Measurements from ENCODE around the gene FLYWCH2.

Gene FLYWCH2

GRCh38 chr16:2882650-2883457 lies at the start of gene FLYWCH2:
Gene FLYWCH2 (plus strand): TSS chr16:2883215. CDS start chr16:2896450, 13,235 bp downstream.
- peak within 1 kb of the TSS; percentile 81 for H3K4me3 ChIP-seq (ENCODE audit: low read length)
- TF ChIP-seq CTCF (IDR thresholded peaks at IDR 0.05; ENCODE audit: insufficient read depth, low read depth, low read length, missing control alignments): no peak

GRCh38 chr16:2833776-2834175 lies 49.2 kb upstream of the FLYWCH2 start:
- TF ChIP-seq CTCF (IDR thresholded peaks at IDR 0.05; ENCODE audit: insufficient read depth, low read depth, low read length, missing control alignments): no peak
- no peak overlapping the region for H3K4me3 ChIP-seq (ENCODE audit: low read length)

More at GRCh38 chr16:2882650-2883457, at the start of gene FLYWCH2:
- DNase-seq (ENCODE audit: low read depth): peak; percentile 99

GRCh38 chr16:2834968-2835367 lies 48.0 kb upstream of the FLYWCH2 start:
- DNase-seq (ENCODE audit: low read depth): no peak
- TF ChIP-seq CTCF (IDR thresholded peaks at IDR 0.05; ENCODE audit: insufficient read depth, low read depth, low read length, missing control alignments): no peak
- no peak overlapping the region for H3K4me3 ChIP-seq (ENCODE audit: low read length)

More at GRCh38 chr16:2833776-2834175, 49.2 kb upstream of the FLYWCH2 start:
- no peak for DNase-seq (ENCODE audit: low read depth)

GRCh38 chr16:2835638-2836493 lies 47.1 kb upstream of the FLYWCH2 start:
- DNase-seq (ENCODE audit: low read depth): peak; percentile 97
- H3K4me3 ChIP-seq (ENCODE audit: low read length): no peak overlapping the region
- TF ChIP-seq CTCF (IDR thresholded peaks at IDR 0.05; ENCODE audit: insufficient read depth, low read depth, low read length, missing control alignments): no peak

- H3K4me3 ChIP-seq (ENCODE audit: low read length): no peak overlapping the region
- DNase-seq (ENCODE audit: low read depth): peak; percentile 20
- TF ChIP-seq CTCF (IDR thresholded peaks at IDR 0.05; ENCODE audit: insufficient read depth, low read depth, low read length, missing control alignments): no peak
Measured at GRCh38 chr16:2836646-2837508, 46.1 kb upstream of the FLYWCH2 start.

- DNase-seq (ENCODE audit: low read depth): peak; percentile 78
- TF ChIP-seq CTCF (IDR thresholded peaks at IDR 0.05; ENCODE audit: insufficient read depth, low read depth, low read length, missing control alignments): peak; percentile 86
- H3K4me3 ChIP-seq (ENCODE audit: low read length): no peak overlapping the region
Measured at GRCh38 chr16:2838928-2839327, 44.1 kb upstream of the FLYWCH2 start.

All from epithelial cell of esophagus (primary cell).